Stimulated activated CD4-positive, alpha-beta T cell treated with anti-CD3 and anti-CD28 coated beads, TNF-alpha, amount 100 ng/mL, for 1 hour (primary cell): ENCODE results near the gene MBD3L3.
"Not testable (repeated sequence)": the region's sequence is repeated elsewhere in the genome, so short reads cannot be mapped to it uniquely, and the experiment has no call there.

Experiments used
- DNase-seq, 3 donors: peaks; one replicate each; pipeline ENCODE4 v3.0.0-alpha.2; 2020; ENCODE audit warnings: low read depth in 3 of 3, low spot score in 1 of 3

The MBD3L3 gene

GRCh38 chr19:7063764-7064418 lies 5.4 kb upstream of the MBD3L3 start:
- no peak for DNase-seq

GRCh38 chr19:7063339-7063738 lies 4.9 kb upstream of the MBD3L3 start:
- no peak for DNase-seq

GRCh38 chr19:7059977-7060376 lies 1.5 kb upstream of the MBD3L3 start:
- not testable (repeated sequence) for DNase-seq

GRCh38 chr19:7056371-7056770 lies 2.1 kb downstream of the MBD3L3 start:
- DNase-seq, result not testable (repeated sequence)

GRCh38 chr19:7055679-7056078 lies 2.8 kb downstream of the MBD3L3 start:
- DNase-seq, result not testable (repeated sequence)

GRCh38 chr19:7054635-7055368 lies 3.7 kb downstream of the MBD3L3 start:
- not testable (repeated sequence) for DNase-seq

- not testable (repeated sequence) for DNase-seq
Observed at GRCh38 chr19:7052896-7053295, 5.6 kb downstream of the MBD3L3 start.

GRCh38 chr19:7051421-7051820 lies 7.1 kb downstream of the MBD3L3 start:
- DNase-seq, result not testable (repeated sequence)

GRCh38 chr19:7049021-7049420 lies 9.5 kb downstream of the MBD3L3 start, which contains the start of gene MBD3L2:
Gene MBD3L2, plus strand, starts transcription at chr19:7049321. Its CDS starts 53 bp downstream, at chr19:7049374.
- DNase-seq, result not testable (repeated sequence)

GRCh38 chr19:7041563-7041962 lies 16.9 kb downstream of the MBD3L3 start:
- DNase-seq, result not testable (repeated sequence)

GRCh38 chr19:7040079-7040478 lies 18.4 kb downstream of the MBD3L3 start, which contains the start of gene MBD3L4:
Gene MBD3L4, minus strand, starts transcription at chr19:7040179. Its CDS starts 35 bp downstream, at chr19:7040144.
- not testable (repeated sequence) for DNase-seq

GRCh38 chr19:7030278-7030677 lies 28.2 kb downstream of the MBD3L3 start, which contains the start of gene MBD3L5:
Gene MBD3L5, plus strand, starts transcription at chr19:7030578. Its CDS starts 34 bp downstream, at chr19:7030612.
- not testable (repeated sequence) for DNase-seq

- DNase-seq, result not testable (repeated sequence)
Observed at GRCh38 chr19:7028790-7029189, 29.7 kb downstream of the MBD3L3 start.

GRCh38 chr19:7021331-7021730 lies 37.1 kb downstream of the MBD3L3 start, which contains the start of gene MBD3L2B:
Gene MBD3L2B, minus strand, starts transcription at chr19:7021431. Its CDS starts 34 bp downstream, at chr19:7021397.
- not testable (repeated sequence) for DNase-seq

- DNase-seq, result no peak
Observed at GRCh38 chr19:7018828-7019227, 39.6 kb downstream of the MBD3L3 start.

GRCh38 chr19:7013678-7014077 lies 44.8 kb downstream of the MBD3L3 start:
- DNase-seq, result no peak

GRCh38 chr19:7010722-7011593 lies 47.5 kb downstream of the MBD3L3 start:
- DNase-seq, result no peak

GRCh38 chr19:7007859-7008258 lies 50.6 kb downstream of the MBD3L3 start:
- DNase-seq, result no peak
